Osteocyte (in vitro differentiated cells): ENCODE data around the gene LRRFIP2. TPM values are rescaled to one million over a fixed set of nuclear protein-coding genes. Genes with fewer than 3 reads are reported as not detected.

Experiments used
- DNase-seq: peaks from one replicate; pipeline ENCODE4 v3.0.0; 2021; ENCODE audit warnings: mixed read lengths; ENCODE audit not compliant: unreplicated experiment; ENCODE audit errors: extremely low spot score
- H3K27ac Mint-ChIP-seq: one replicate; pipeline ENCODE4 v1.8.0; 2021; ENCODE audit warnings: mild to moderate bottlenecking, mixed read lengths; ENCODE audit not compliant: unreplicated experiment
- H3K27me3 Mint-ChIP-seq: one replicate; pipeline ENCODE4 v1.8.0; 2021; ENCODE audit warnings: mixed read lengths; ENCODE audit not compliant: unreplicated experiment
- H3K36me3 Mint-ChIP-seq: one replicate; pipeline ENCODE4 v1.8.0; 2021; ENCODE audit warnings: mixed read lengths; ENCODE audit not compliant: unreplicated experiment
- H3K4me1 Mint-ChIP-seq: one replicate; pipeline ENCODE4 v1.8.0; 2021; ENCODE audit warnings: mixed read lengths; ENCODE audit not compliant: unreplicated experiment
- H3K4me3 Mint-ChIP-seq: one replicate; pipeline ENCODE4 v1.8.0; 2021; ENCODE audit warnings: mild to moderate bottlenecking, moderate library complexity, mixed read lengths; ENCODE audit not compliant: unreplicated experiment
- H3K9me3 Mint-ChIP-seq: one replicate; pipeline ENCODE4 v1.8.0; 2021; ENCODE audit warnings: mixed read lengths; ENCODE audit not compliant: unreplicated experiment
- CTCF ChIP-seq: fragments of 200-600 bp; sonication (generic); IDR thresholded peaks from 2 replicates; pipeline ENCODE4 v1.5.0; 2021; ENCODE audit warnings: antibody characterized with exemption, mild to moderate bottlenecking, moderate library complexity
- total RNA-seq: library from RNA; stranded (reverse); gene quantifications from 2 replicates; pipeline ENCODE4 v1.2.1, GENCODE V29; 2021

LRRFIP2 gene
- total RNA-seq, 1 donor from 2014 or later, result 43.2 TPM

- Mint-ChIP-seq H3K4me3 (no peak overlapping the region), H3K9me3 (no peaks in the 10 kb centered on the region), H3K27ac (no peak overlapping the region), H3K4me1 (peaks cover 24% of the 10 kb centered on the region), H3K36me3 (peaks cover 5% of the 10 kb centered on the region), H3K27me3 (no peaks in the 10 kb centered on the region)
- no peak for TF ChIP-seq CTCF
- DNase-seq, result no peak
These were observed 74.9 kb downstream of the LRRFIP2 start for GRCh38 chr3:37099469-37099868.

GRCh38 chr3:37098884-37099283 lies 75.5 kb downstream of the LRRFIP2 start:
- Mint-ChIP-seq H3K27ac (no peak overlapping the region), H3K4me3 (no peak overlapping the region), H3K9me3 (no peaks in the 10 kb centered on the region), H3K27me3 (no peaks in the 10 kb centered on the region), H3K36me3 (peaks cover 6% of the 10 kb centered on the region), H3K4me1 (peaks cover 24% of the 10 kb centered on the region)
- TF ChIP-seq CTCF, result no peak
- no peak for DNase-seq

- peaks cover 13% of the 10 kb centered on the region for H3K36me3 Mint-ChIP-seq
- H3K9me3 Mint-ChIP-seq, result no peaks in the 10 kb centered on the region
- TF ChIP-seq CTCF, result no peak
- DNase-seq, result no peak
- H3K27ac Mint-ChIP-seq, result no peak overlapping the region
- no peak overlapping the region for H3K4me3 Mint-ChIP-seq
- H3K27me3 Mint-ChIP-seq, result no peaks in the 10 kb centered on the region
- H3K4me1 Mint-ChIP-seq, result peaks cover 24% of the 10 kb centered on the region
These were observed 76.6 kb downstream of the LRRFIP2 start for GRCh38 chr3:37097776-37098175.

- no peak for TF ChIP-seq CTCF
- Mint-ChIP-seq H3K27ac (peak overlapping the region; percentile 71), H3K27me3 (no peaks in the 10 kb centered on the region), H3K36me3 (peaks cover 14% of the 10 kb centered on the region), H3K4me3 (peak overlapping the region; percentile 35), H3K4me1 (peaks cover 24% of the 10 kb centered on the region), H3K9me3 (no peaks in the 10 kb centered on the region)
- no peak for DNase-seq
These were observed 77.4 kb downstream of the LRRFIP2 start for GRCh38 chr3:37096975-37097374.

- H3K27me3 Mint-ChIP-seq, result no peaks in the 10 kb centered on the region
- H3K4me1 Mint-ChIP-seq, result peaks cover 24% of the 10 kb centered on the region
- no peak overlapping the region for H3K4me3 Mint-ChIP-seq
- no peak for DNase-seq
- H3K27ac Mint-ChIP-seq, result peak overlapping the region; percentile 71
- TF ChIP-seq CTCF, result no peak
- no peaks in the 10 kb centered on the region for H3K9me3 Mint-ChIP-seq
- H3K36me3 Mint-ChIP-seq, result peaks cover 15% of the 10 kb centered on the region
These were observed 78.1 kb downstream of the LRRFIP2 start for GRCh38 chr3:37096288-37096687.
